GM12873 (cell line): ENCODE data around the gene RND3.

ENCODE experiments used
- CTCF ChIP-seq: IDR thresholded peaks from 2 replicates; pipeline ENCODE4 v1.5.1; 2012; ENCODE audit warnings: low read depth, mild to moderate bottlenecking, moderate library complexity, low read length, control low read depth; ENCODE audit not compliant: insufficient read depth; ENCODE audit errors: missing control alignments

Gene RND3

GRCh38 chr2:150487537-150488429 is at the start of gene RND3:
Gene RND3, minus strand, starts transcription at chr2:150487667. Its CDS starts 250 bp downstream, at chr2:150487417.
- peak; percentile 81 for TF ChIP-seq CTCF

- no peak for TF ChIP-seq CTCF
Measured at GRCh38 chr2:150535176-150535575, 47.7 kb upstream of the RND3 start.

- no peak for TF ChIP-seq CTCF
Measured at GRCh38 chr2:150532879-150533278, 45.4 kb upstream of the RND3 start.

GRCh38 chr2:150532020-150532419 is 44.6 kb upstream of the RND3 start:
- TF ChIP-seq CTCF: no peak

GRCh38 chr2:150531591-150531990 is 44.1 kb upstream of the RND3 start:
- TF ChIP-seq CTCF: no peak

GRCh38 chr2:150530168-150530567 is 42.7 kb upstream of the RND3 start:
- TF ChIP-seq CTCF: no peak

- TF ChIP-seq CTCF: no peak
Measured at GRCh38 chr2:150528861-150529801, 41.7 kb upstream of the RND3 start.
